Prostate gland (tissue), 2 donors: ENCODE measurements around the gene RPP14. TPM values are rescaled to one million over a fixed set of nuclear protein-coding genes. Genes with fewer than 3 reads are reported as not detected.
"Not testable (repeated sequence)": the region's sequence is repeated elsewhere in the genome, so short reads cannot be mapped to it uniquely, and the experiment has no call there.

ENCODE experiments used
- DNase-seq: peaks from one replicate; pipeline ENCODE4 v3.0.0-alpha.2; 2019; ENCODE audit warnings: low spot score
- H3K27ac ChIP-seq, 2 donors: fragments of 200-600 bp; sonication (generic); 2 replicates each; pipeline ENCODE4 v1.5.1; 2017 to 2019
- H3K27me3 ChIP-seq: fragments of 200-600 bp; sonication (generic); replicated peaks from 2 replicates; pipeline ENCODE4 v1.5.1; 2019; ENCODE audit not compliant: insufficient read depth
- H3K36me3 ChIP-seq, 2 donors: fragments of 200-600 bp; sonication (generic); 1 replicate in 1 of 2; 2 replicates in 1 of 2; pipeline versions ENCODE4 v1.5.1 to v1.8.1; 2017 to 2019
- H3K4me1 ChIP-seq: fragments of 200-600 bp; sonication (generic); replicated peaks from 2 replicates; pipeline ENCODE4 v1.5.1; 2019
- H3K4me3 ChIP-seq, 2 donors: fragments of 200-600 bp; sonication (generic); 2 replicates each; pipeline ENCODE4 v1.5.1; 2017 to 2019
- H3K9me3 ChIP-seq: fragments of 200-600 bp; sonication (generic); 2 replicates; pipeline ENCODE4 v1.5.1; 2017
- POLR2A ChIP-seq: fragments of 450-650 bp; IDR thresholded peaks from one replicate; pipeline ENCODE4 v1.6.1; 2016; ENCODE audit warnings: antibody characterized with exemption, mild to moderate bottlenecking
- POLR2AphosphoS5 ChIP-seq: sonication (generic); formaldehyde crosslinking; IDR thresholded peaks from one replicate; pipeline ENCODE4 v1.6.1; 2017; ENCODE audit warnings: antibody characterized with exemption
- WGBS: methylation state at CpG from one replicate; pipeline ENCODE4 v1.1.5; 2018; 5-methylcytosine and 5-hydroxymethylcytosine counted together
- intact Hi-C: fragments of 100-400 bp; cut with DNase I; formaldehyde crosslinking; loops from one replicate; pipeline ENCODE4 v1.14.2; 2022
- total RNA-seq, 2 donors: library from RNA; depleted of rRNA; stranded (reverse); fragments of >200 nt; gene quantifications; one replicate each; pipeline ENCODE4 v1.1.0, GENCODE V29; 2016
- TF ChIP-seq, protein P1 (sequence below), 4 experiments: fragments of 200-600 bp in 2 of 4; fragments of 450-650 bp in 2 of 4; sonication (generic) in 2 of 4; IDR thresholded peaks; 1 replicate in 3 of 4; 2 replicates in 1 of 4; pipeline ENCODE4 v1.5.1; 2016 to 2019; ENCODE audit warnings: antibody characterized with exemption in 4 of 4, mild to moderate bottlenecking in 2 of 4, moderate library complexity in 2 of 4

The RPP14 gene
- total RNA-seq, 2 donors from 2014 or later: 7.1 to 12.5 TPM

DNA sequence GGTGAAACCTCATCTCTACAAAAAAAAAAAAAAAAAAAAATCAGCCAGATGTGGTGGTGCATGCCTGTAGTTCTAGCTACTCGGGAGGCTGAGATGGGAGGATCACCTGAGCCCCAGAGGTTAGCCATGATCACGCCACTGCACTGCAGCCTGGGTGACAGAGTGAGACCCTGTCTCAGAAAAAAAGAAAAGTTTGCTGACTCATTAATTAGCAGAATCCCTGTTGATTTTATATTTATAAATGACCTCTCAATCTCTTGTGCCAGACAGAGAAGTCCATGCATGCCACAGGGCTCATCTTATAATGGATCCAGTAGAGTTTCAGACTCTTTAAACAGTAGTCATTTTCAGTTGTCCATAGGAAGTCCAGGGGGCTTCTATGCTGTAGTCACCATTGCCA, 35.6 kb upstream of the RPP14 start:
- WGBS: 98% methylated on average over 2 of the region's 2 CpGs
- H3K36me3 ChIP-seq: no peaks in the 10 kb centered on the region

DNA sequence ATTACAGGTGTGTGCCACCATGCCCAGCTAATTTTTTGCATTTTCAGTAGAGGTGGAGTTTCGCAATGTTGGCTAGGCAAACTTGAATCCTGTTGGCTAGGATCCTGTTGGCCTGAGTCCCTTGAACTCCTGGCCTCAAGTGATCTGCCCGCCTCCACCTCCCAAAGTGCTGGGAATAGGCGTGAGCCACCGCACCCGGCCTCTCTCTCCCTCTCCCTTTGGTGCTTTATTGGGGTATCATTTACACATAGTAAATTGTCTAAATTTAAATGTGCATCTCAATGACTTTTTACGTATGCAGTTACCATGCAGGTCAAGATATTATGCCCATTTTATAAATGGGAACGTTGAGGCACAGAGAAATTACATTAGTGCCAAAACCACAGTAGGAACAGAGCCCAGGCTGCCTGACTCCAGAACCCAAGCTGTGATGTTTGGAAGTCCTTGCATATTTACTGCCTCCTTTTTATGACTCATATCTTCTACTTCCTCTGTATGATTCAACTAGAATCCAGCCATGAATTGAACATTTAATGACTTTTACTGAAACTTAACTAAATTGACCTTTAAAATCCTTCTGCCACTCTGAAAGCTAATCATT, 34.0 kb upstream of the RPP14 start:
- no peak for DNase-seq
- Histone ChIP-seq H3K9me3 (no peaks in the 10 kb centered on the region), H3K27me3 (no peaks in the 10 kb centered on the region), H3K4me3 (no peak overlapping the region), H3K36me3 (no peaks in the 10 kb centered on the region), H3K27ac (no peak overlapping the region), H3K4me1 (no peaks in the 10 kb centered on the region)
- intact Hi-C loops: no loop called here
- TF ChIP-seq, protein P1, sequence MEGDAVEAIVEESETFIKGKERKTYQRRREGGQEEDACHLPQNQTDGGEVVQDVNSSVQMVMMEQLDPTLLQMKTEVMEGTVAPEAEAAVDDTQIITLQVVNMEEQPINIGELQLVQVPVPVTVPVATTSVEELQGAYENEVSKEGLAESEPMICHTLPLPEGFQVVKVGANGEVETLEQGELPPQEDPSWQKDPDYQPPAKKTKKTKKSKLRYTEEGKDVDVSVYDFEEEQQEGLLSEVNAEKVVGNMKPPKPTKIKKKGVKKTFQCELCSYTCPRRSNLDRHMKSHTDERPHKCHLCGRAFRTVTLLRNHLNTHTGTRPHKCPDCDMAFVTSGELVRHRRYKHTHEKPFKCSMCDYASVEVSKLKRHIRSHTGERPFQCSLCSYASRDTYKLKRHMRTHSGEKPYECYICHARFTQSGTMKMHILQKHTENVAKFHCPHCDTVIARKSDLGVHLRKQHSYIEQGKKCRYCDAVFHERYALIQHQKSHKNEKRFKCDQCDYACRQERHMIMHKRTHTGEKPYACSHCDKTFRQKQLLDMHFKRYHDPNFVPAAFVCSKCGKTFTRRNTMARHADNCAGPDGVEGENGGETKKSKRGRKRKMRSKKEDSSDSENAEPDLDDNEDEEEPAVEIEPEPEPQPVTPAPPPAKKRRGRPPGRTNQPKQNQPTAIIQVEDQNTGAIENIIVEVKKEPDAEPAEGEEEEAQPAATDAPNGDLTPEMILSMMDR (IDR thresholded peaks at IDR 0.05): no peak
- TF ChIP-seq POLR2A (no peak), POLR2AphosphoS5 (no peak)
- WGBS: 82% methylated on average over 7 of the region's 7 CpGs

More for the DNA sequence above, 35.6 kb upstream of the RPP14 start:
- DNase-seq: no peak
- no peaks in the 10 kb centered on the region for H3K4me1 ChIP-seq
- no peak overlapping the region for H3K27ac ChIP-seq
- no peaks in the 10 kb centered on the region for H3K9me3 ChIP-seq
- TF ChIP-seq POLR2AphosphoS5: no peak
- TF ChIP-seq POLR2A: no peak
- TF ChIP-seq, protein P1 (IDR thresholded peaks at IDR 0.05): no peak
- H3K27me3 ChIP-seq: no peaks in the 10 kb centered on the region
- intact Hi-C loops: no loop called here
- no peak overlapping the region for H3K4me3 ChIP-seq

DNA sequence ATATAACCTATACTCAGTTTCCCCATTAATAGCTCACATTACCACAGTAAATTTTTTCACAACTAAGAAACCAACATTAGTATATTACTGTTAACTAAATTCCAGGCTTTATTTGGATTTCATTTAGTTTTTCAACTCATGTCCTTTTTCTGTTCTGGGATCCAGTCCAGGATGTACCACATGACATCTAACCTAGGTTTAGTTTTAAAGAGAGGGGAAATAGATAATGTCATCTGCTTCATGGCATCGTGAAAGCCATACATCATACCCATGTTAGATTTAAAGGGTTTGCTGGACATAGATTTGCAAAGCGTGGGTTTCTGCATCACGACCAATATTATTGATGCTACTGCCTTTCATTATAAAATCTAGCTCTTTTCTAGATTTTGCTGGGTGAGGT, 33.2 kb upstream of the RPP14 start:
- DNase-seq: no peak
- H3K27ac ChIP-seq: no peak overlapping the region
- intact Hi-C loops: no loop called here
- 82% methylated on average over 3 of the region's 3 CpGs for WGBS
- H3K4me1 ChIP-seq: no peaks in the 10 kb centered on the region
- no peaks in the 10 kb centered on the region for H3K36me3 ChIP-seq
- H3K9me3 ChIP-seq: no peaks in the 10 kb centered on the region
- TF ChIP-seq POLR2AphosphoS5 (no peak), POLR2A (no peak)
- TF ChIP-seq, protein P1 (IDR thresholded peaks at IDR 0.05): no peak
- no peak overlapping the region for H3K4me3 ChIP-seq
- no peaks in the 10 kb centered on the region for H3K27me3 ChIP-seq

DNA sequence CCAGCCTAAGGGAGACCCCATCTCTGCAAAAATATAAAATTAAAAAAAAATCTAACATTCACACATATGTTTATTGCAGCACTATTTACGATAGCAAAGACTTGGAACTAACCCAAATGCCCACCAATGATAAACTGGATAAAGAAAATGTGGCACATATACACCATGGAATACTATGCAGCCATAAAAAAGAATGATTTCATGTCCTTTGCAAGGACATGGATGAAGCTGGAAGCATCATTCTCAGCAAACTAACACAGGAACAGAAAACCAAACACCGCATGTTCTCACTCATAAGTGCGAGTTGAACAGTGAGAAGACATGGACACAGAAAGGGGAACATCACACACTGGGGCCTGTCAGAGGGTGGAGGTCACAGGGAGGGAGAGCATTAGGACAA, 32.7 kb upstream of the RPP14 start:
- H3K36me3 ChIP-seq, intact Hi-C loops, H3K27ac ChIP-seq, H3K4me1 ChIP-seq, H3K27me3 ChIP-seq, H3K9me3 ChIP-seq, H3K4me3 ChIP-seq, DNase-seq: not testable (repeated sequence)
- 90% methylated on average over 3 of the region's 3 CpGs for WGBS

DNA sequence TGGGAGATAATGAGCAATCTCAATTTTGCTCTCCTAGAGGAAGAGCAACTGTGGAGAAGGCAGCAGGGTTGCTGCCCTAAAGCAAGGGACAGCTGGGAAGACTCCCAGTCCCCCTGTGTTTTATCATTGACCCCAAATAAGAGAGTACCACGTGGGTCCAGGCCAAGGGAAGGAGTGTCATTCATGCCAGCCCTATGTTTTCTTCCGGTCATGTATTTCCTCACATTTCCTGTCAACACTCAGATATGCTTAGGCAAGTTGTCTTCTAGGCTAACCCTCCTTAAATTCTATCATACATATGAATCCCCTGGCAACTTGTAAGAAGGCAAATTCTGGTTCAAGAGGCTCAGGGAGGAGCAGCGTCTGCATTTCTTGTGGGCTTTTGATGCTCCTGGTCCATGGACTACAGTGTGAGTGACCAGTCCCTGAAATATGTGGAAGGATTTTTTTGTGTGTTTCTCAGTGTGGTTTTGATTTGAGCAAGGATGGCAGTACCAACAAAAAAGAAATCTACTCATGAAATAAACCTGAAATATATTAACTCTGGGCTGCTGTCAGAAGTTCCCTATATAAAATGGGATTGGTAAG, 31.9 kb upstream of the RPP14 start:
- Histone ChIP-seq H3K36me3 (no peaks in the 10 kb centered on the region), H3K9me3 (no peaks in the 10 kb centered on the region)
- no peak for DNase-seq

More for the DNA sequence above, 31.9 kb upstream of the RPP14 start:
- Histone ChIP-seq H3K4me3 (no peak overlapping the region), H3K27me3 (no peaks in the 10 kb centered on the region), H3K4me1 (no peaks in the 10 kb centered on the region), H3K27ac (no peak overlapping the region)
- WGBS: 74% methylated on average over 3 of the region's 3 CpGs
- TF ChIP-seq, protein P1 (IDR thresholded peaks at IDR 0.05): no peak
- TF ChIP-seq POLR2A: no peak
- no peak for TF ChIP-seq POLR2AphosphoS5
- intact Hi-C loops: no loop called here
